Cardiac muscle cell (in vitro differentiated cells and primary cell): ENCODE measurements around the gene PRKCA. TPM values are rescaled to one million over a fixed set of nuclear protein-coding genes. Genes with fewer than 3 reads are reported as not detected.

Experiments used
- DNase-seq, 2 donors: peaks; one replicate each; pipeline versions ENCODE4 v3.0.0 to v3.0.0-alpha.2; 2010 to 2017; ENCODE audit warnings: low read depth in 1 of 2, low spot score in 1 of 2
- H3K27ac ChIP-seq: fragments of 200-600 bp; sonication (generic); 2 replicates; pipeline ENCODE4 v1.5.1; 2016
- H3K27me3 ChIP-seq: fragments of 200-600 bp; sonication (generic); 2 replicates; pipeline ENCODE4 v1.6.0; 2016; ENCODE audit warnings: control low read depth
- H3K36me3 ChIP-seq: fragments of 200-600 bp; sonication (generic); 2 replicates; pipeline ENCODE4 v1.5.1; 2016; ENCODE audit warnings: control low read depth
- H3K4me1 ChIP-seq: fragments of 200-600 bp; sonication (generic); 2 replicates; pipeline ENCODE4 v1.8.1; 2017; ENCODE audit warnings: low read depth, mild to moderate bottlenecking, mixed run types
- H3K4me3 ChIP-seq: fragments of 200-600 bp; sonication (generic); 2 replicates; pipeline ENCODE4 v1.5.1; 2016; ENCODE audit warnings: mild to moderate bottlenecking
- H3K9me3 ChIP-seq: fragments of 200-600 bp; sonication (generic); 2 replicates; pipeline ENCODE4 v1.5.1; 2017; ENCODE audit warnings: low read depth, mild to moderate bottlenecking, control low read depth
- polyA plus RNA-seq: library from polyadenylated mRNA; unstranded; fragments of >200 nt; fragmentation: Nextera tagmentation; extraction: Ambion mirVana; gene quantifications from 2 replicates; pipeline ENCODE4 v1.2.1, GENCODE V29; 2016
- total RNA-seq: library from RNA; depleted of rRNA; stranded (reverse); fragments of >200 nt; gene quantifications from 2 replicates; pipeline ENCODE4 v1.2.3, GENCODE V29; 2016
- TF ChIP-seq, protein P1 (sequence below): IDR thresholded peaks from 2 replicates; pipeline ENCODE4 v1.5.1; 2012; ENCODE audit warnings: low read depth, mild to moderate bottlenecking, low read length

The PRKCA gene
- total and polyA plus RNA-seq, 2 experiments from 2014 or later, result 3.1 to 10.3 TPM

DNA sequence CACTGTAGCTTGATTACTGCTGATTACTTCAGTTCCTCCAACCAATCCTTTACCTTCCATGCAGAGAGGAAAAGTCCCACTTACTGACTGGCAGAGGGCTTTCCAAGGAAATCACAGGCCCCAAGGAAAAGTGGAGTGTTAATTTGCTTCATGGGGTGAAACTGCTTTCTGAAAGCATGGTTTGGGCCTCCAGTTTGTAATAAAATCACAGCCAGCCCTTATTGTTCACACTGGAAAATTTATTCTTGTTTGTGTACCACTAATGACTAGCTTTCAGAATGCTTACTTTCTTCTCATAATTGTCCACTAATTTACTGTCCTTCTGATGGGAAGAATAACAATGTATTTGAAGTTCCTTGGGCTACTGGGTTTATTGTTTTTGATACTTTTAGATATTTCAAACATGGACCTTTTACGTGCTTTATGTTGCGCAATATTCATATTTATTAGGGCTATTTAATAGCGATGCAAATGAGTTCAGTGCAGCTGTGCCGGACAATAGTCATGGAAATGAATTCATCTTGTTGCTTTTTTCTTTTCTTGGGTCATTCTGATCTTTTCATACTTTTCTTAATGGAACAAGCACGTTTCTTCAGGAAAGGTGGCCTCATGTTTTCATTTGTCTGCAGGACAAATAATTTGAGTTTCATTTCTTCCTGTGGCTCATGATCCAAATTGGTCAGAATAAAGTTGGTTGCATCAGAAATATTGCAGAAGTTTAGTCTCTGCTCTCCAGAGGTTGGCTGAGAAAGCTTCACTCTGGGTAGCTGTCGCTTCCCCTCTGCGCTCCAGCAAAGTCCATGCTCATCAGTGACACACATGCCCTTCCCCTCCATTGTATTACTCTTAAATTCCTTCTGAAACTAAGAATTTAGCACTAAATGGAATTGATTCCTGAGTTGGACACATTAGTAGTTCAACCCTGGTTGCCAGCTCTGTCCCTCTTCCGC is 128.7 kb downstream of the PRKCA start:
- peak in 1 of 2 donors; percentile 27 for DNase-seq
- no peak overlapping the region for H3K4me3 ChIP-seq
- no peaks in the 10 kb centered on the region for H3K9me3 ChIP-seq
- no peaks in the 10 kb centered on the region for H3K27me3 ChIP-seq
- H3K27ac ChIP-seq, result no peak overlapping the region
- no peaks in the 10 kb centered on the region for H3K36me3 ChIP-seq
- TF ChIP-seq, protein P1, sequence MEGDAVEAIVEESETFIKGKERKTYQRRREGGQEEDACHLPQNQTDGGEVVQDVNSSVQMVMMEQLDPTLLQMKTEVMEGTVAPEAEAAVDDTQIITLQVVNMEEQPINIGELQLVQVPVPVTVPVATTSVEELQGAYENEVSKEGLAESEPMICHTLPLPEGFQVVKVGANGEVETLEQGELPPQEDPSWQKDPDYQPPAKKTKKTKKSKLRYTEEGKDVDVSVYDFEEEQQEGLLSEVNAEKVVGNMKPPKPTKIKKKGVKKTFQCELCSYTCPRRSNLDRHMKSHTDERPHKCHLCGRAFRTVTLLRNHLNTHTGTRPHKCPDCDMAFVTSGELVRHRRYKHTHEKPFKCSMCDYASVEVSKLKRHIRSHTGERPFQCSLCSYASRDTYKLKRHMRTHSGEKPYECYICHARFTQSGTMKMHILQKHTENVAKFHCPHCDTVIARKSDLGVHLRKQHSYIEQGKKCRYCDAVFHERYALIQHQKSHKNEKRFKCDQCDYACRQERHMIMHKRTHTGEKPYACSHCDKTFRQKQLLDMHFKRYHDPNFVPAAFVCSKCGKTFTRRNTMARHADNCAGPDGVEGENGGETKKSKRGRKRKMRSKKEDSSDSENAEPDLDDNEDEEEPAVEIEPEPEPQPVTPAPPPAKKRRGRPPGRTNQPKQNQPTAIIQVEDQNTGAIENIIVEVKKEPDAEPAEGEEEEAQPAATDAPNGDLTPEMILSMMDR, result no peak
- H3K4me1 ChIP-seq, result no peaks in the 10 kb centered on the region

DNA sequence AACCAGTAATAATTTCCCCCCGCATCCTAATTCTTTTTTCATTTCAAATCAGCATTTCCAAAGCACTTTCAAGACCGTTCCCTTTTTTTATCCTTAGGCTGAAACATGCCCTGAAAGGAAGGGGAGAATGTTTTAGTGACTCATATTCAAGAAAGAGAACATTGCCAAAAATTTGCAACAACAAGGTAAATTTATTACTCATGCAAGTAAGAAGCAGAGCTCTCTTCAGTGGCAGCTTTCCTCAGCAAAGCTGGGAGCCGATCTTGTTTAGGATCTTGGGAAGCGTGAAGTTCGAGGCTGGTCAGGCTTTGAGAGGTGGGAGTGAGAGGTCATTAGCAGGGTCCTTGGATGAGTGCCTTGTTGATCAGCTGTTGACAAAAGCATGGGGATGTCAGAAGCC is 129.5 kb downstream of the PRKCA start:
- TF ChIP-seq, protein P1, result no peak
- Histone ChIP-seq H3K27me3 (no peaks in the 10 kb centered on the region), H3K36me3 (no peaks in the 10 kb centered on the region), H3K4me1 (no peaks in the 10 kb centered on the region), H3K27ac (no peak overlapping the region), H3K9me3 (no peaks in the 10 kb centered on the region), H3K4me3 (no peak overlapping the region)
- peak in 1 of 2 donors; percentile 88 for DNase-seq

DNA sequence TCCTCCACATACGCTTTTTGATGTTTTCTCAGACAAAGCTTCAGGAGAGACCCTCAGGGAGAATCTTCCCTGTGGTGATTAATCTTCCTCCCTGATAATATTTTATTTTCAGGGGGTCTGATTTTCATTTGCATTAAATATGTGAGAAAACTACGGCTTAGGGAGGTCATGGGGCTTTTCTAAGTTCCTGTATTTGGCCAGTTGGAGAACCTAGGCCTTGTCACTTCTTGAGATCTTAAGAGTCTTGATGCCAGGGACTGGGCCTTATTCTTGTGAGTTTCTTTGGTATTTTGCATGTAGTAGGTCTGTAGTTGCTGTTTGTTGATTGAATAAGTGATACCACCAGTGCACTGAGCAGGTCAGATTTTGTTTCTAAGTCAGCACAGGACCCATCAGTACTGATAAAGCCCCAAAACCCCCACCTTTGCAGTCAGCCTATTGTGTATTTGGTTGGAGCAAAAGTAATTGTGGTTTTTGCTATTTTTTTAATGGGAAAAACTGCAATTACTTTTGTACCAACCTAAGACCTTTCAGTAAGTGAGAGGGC is 130.1 kb downstream of the PRKCA start:
- no peak for DNase-seq
- no peak overlapping the region for H3K27ac ChIP-seq
- H3K9me3 ChIP-seq, result no peaks in the 10 kb centered on the region
- no peak overlapping the region for H3K4me3 ChIP-seq
- no peaks in the 10 kb centered on the region for H3K4me1 ChIP-seq
- H3K27me3 ChIP-seq, result no peaks in the 10 kb centered on the region
- no peaks in the 10 kb centered on the region for H3K36me3 ChIP-seq
- TF ChIP-seq, protein P1, result no peak

DNA sequence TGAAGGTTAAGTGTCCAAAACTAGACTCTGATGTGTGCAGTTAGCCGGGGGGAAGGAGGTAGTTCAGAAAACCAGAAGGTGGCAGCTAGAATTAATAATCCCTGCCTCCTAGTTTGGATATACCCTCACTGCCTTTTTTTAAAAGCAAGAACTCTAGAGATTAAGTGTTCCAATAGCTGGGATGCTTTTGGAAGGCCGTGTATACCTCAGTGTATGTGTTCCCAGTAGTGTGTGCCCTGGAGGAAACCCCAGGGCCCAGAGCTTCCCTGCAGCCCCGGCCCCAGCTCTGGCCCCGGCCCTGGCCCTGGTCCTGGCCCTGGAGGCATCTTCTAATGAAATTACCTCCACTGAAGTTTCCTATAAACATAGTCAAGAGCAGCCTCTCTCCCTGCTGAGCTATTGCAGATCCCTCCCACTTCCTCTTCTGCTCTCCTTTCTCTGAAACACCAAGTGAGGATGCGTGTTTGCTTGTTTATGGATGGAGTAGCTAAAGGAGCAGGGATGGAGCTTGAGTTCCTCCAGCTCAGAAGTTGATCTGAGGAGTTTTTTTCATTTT is 130.7 kb downstream of the PRKCA start:
- H3K9me3 ChIP-seq, result no peaks in the 10 kb centered on the region
- no peaks in the 10 kb centered on the region for H3K27me3 ChIP-seq
- peak in 1 of 2 donors; percentile 36 for DNase-seq
- no peak overlapping the region for H3K27ac ChIP-seq
- H3K4me1 ChIP-seq, result no peaks in the 10 kb centered on the region
- no peak overlapping the region for H3K4me3 ChIP-seq
- TF ChIP-seq, protein P1, result no peak
- H3K36me3 ChIP-seq, result no peaks in the 10 kb centered on the region

DNA sequence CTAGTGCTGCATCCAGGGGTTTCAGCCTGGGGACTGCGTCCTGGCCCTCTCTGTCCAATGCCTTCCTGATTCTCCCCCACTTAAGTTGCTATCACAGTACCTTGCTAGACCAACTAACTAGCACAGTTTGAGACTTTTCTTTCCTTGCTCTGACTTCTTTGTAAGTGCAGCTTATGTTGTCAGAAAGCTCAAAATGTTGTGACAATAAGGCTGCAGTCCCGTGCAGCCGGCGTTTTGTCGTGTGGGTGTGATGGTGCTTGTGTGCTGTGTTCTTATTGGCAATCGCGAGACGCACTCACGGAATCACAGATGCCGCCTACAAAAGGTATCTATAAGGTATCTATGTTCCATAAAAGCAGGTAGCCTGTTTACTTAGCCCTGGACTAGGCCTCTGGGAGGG is 132.8 kb downstream of the PRKCA start:
- Histone ChIP-seq H3K27ac (no peak overlapping the region), H3K27me3 (no peaks in the 10 kb centered on the region), H3K9me3 (no peaks in the 10 kb centered on the region), H3K4me1 (peaks cover 3% of the 10 kb centered on the region), H3K36me3 (no peaks in the 10 kb centered on the region), H3K4me3 (no peak overlapping the region)
- DNase-seq, result no peak
- TF ChIP-seq, protein P1, result no peak
